HUDEP-2 (cell line): ENCODE results near the gene ASMTL.
"Not testable (repeated sequence)": the region's sequence is repeated elsewhere in the genome, so short reads cannot be mapped to it uniquely, and the experiment has no call there.

ENCODE experiments used
- DNase-seq, 76 experiments: peaks; one replicate each; lab custom pipeline; 2025; ENCODE audit not compliant: unreplicated experiment in 76 of 76; lab: John Stamatoyannopoulos, UW

The ASMTL gene

GRCh38 chrX:1411326-1411725, 41.4 kb downstream of the ASMTL start:
- no peak for DNase-seq

- no peak for DNase-seq
Measured at GRCh38 chrX:1407035-1407434, 45.7 kb downstream of the ASMTL start.

GRCh38 chrX:1405769-1406168, 46.9 kb downstream of the ASMTL start:
- not testable (repeated sequence) for DNase-seq

GRCh38 chrX:1403867-1404266, 48.8 kb downstream of the ASMTL start:
- DNase-seq, result not testable (repeated sequence)

GRCh38 chrX:1403228-1403627, 49.5 kb downstream of the ASMTL start:
- DNase-seq, result no peak

- DNase-seq, result no peak
Measured at GRCh38 chrX:1401611-1402430, 50.9 kb downstream of the ASMTL start.

GRCh38 chrX:1400742-1401471, 51.8 kb downstream of the ASMTL start:
- no peak for DNase-seq

GRCh38 chrX:1400049-1400448, 52.7 kb downstream of the ASMTL start:
- DNase-seq, result no peak

- no peak for DNase-seq
Measured at GRCh38 chrX:1398431-1399340, 54.0 kb downstream of the ASMTL start.

- no peak for DNase-seq
Measured at GRCh38 chrX:1397441-1398270, 55.1 kb downstream of the ASMTL start.

- no peak for DNase-seq
Measured at GRCh38 chrX:1397001-1397400, 55.7 kb downstream of the ASMTL start.

- DNase-seq, result no peak
Measured at GRCh38 chrX:1395646-1396216, 57.0 kb downstream of the ASMTL start.

GRCh38 chrX:1394731-1395501, 57.8 kb downstream of the ASMTL start:
- DNase-seq, result no peak

GRCh38 chrX:1393871-1394615, 58.7 kb downstream of the ASMTL start:
- DNase-seq, result no peak

GRCh38 chrX:1392376-1393068, 60.2 kb downstream of the ASMTL start:
- no peak for DNase-seq

- DNase-seq, result no peak
Measured at GRCh38 chrX:1391707-1392375, 60.9 kb downstream of the ASMTL start, which contains the start of gene SLC25A6. Gene SLC25A6 (minus strand): TSS chrX:1392113. CDS start chrX:1392009, 104 bp downstream.

GRCh38 chrX:1391370-1391706, 61.4 kb downstream of the ASMTL start:
- no peak for DNase-seq
